Hepatic stellate cell (primary cell): ENCODE measurements around the gene ISYNA1.

Source experiments
- DNase-seq: peaks from one replicate; pipeline ENCODE4 v3.0.0; 2011; ENCODE audit warnings: low spot score

The ISYNA1 gene

DNA sequence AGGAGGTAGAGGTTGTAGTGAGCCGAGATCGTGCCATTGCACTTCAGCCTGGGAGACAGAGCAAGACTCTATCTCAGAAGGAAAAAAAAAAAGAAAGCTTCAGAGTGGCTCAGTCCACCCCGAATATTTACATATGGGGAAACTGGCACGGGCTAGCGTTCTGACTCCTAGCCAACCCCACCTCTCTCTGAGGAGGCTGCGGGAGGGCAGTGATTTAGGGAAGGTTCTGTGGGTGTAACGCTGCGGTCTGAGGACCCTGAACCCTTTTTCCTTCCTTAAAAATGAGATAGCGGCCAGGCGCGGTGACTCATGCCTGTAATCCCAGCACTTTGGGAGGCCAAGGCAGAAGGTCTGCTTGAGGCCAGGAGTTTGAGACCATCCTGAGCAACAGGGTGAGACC is 45.5 kb downstream of the ISYNA1 start:
- DNase-seq, result no peak

DNA sequence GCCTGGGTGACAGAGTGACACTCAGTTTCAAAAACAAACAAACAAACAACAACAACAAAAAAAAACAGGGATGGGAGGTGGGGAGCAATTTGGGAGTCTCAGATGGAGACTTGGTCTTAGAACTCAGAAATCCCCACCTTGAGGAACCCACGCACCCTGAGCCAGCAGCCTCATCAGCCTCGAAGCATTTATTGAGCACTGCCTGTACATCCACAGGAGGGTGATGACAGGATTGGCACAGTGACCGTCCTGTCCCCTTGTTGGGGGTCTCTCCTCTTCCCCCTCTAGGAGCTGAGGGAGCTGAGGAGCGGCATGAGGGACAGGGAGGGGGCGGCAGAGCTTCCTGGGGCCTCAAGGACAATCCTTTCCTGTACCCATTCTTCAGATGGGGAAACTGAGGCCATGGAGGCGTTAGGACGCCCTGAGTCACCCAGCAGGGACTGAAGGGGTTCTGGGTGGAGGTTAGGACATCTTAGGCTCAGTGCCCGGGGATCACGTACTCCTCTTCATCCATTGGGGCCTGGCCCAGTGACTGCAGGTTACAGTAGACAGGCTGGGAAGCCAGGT is 46.3 kb downstream of the ISYNA1 start:
- no peak for DNase-seq

- DNase-seq, result no peak
These were observed 47.6 kb downstream of the ISYNA1 start for GRCh38 chr19:18390065-18390907.

- no peak for DNase-seq
These were observed 48.2 kb downstream of the ISYNA1 start for GRCh38 chr19:18389726-18390064.

DNA sequence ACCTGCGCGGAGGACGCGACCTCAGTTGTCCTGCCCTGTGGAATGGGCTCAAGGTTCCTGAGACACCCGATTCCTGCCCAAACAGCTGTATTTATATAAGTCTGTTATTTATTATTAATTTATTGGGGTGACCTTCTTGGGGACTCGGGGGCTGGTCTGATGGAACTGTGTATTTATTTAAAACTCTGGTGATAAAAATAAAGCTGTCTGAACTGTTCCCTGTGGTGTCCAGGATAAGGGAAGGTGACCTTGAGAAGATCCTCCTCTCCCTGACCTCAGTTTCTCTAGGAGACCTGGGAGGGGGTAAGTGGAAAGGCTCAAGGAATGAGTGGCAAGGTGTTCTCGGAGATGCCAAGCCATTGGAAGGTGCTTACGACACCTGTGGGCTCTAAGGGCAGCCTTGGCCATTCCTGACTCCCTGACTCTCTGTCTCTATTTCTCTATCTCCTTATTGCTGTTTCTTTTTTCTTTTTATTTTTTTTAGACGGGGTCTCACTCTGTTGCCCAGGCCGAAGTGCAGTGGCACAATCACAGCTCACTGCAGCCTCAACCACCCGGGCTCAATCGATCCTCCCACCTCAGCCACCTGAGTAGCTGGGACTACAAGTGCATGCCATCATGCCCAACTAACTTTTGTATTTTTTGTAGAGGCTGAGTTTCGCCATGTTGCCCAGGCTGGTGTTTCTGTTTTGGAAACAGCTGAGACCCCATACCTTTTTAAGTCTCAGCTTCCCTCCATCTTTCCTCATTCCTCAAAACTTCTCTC is 48.8 kb downstream of the ISYNA1 start:
- DNase-seq, result no peak

GRCh38 chr19:18388100-18388959 is 49.6 kb downstream of the ISYNA1 start:
- peak; percentile 89 for DNase-seq

DNA sequence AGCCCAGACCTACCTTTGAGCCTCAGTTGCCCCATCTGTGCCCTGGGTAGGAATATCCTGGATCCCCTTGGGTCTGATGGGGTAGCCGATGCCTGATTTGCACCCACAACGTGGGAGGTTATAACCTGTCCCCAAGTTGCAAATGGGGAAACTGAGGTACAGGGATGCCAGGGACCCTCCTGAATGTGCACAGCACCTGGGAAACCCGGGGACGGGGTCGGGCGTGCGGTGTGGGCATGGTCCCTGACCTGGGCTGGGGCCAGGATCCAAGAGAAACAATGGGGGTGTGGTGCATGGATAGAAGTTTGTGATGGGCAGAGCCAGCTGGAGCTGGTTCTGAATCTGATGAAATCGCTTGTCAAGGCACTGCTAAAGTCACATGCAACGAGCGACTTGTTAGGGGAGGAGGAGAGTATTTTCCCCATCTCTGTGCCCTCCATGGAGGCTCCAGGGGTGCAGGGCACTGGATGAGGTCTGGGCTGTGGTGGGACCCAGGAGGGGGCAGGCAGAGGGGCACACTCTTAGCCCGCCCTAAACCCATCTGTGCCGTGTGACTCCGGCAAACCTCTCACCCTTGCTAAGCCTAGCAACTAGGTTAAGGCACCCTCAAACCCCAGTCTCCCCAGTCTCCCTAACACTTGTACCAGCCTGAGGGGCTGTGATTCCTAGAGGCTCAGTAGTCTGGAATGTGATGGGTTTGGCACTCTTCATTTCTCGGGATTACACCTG is 51.2 kb downstream of the ISYNA1 start:
- DNase-seq, result peak; percentile 50

- peak; percentile 78 for DNase-seq
These were observed 52.0 kb downstream of the ISYNA1 start, which contains the start of gene GDF15 for GRCh38 chr19:18385675-18386542. Gene GDF15, plus strand, starts transcription at chr19:18386158. Its CDS starts 32 bp downstream, at chr19:18386190.

- no peak for DNase-seq
These were observed 52.6 kb downstream of the ISYNA1 start for GRCh38 chr19:18385359-18385674.

GRCh38 chr19:18384775-18385174 is 53.2 kb downstream of the ISYNA1 start:
- no peak for DNase-seq
